Chondrocyte (in vitro differentiated cells): ENCODE data around the gene MFSD6L. TPM values are rescaled to one million over a fixed set of nuclear protein-coding genes. Genes with fewer than 3 reads are reported as not detected.

Source experiments
- DNase-seq: peaks from one replicate; pipeline ENCODE4 v3.0.0; 2021; ENCODE audit warnings: mixed read lengths, low spot score
- H3K27ac Mint-ChIP-seq: one replicate; pipeline ENCODE4 v1.8.0; 2021; ENCODE audit warnings: mild to moderate bottlenecking, moderate library complexity, mixed read lengths; ENCODE audit not compliant: unreplicated experiment
- H3K27me3 Mint-ChIP-seq: 2 replicates; pipeline ENCODE4 v1.8.0; 2021; ENCODE audit warnings: low read depth, mixed read lengths
- H3K36me3 Mint-ChIP-seq: 2 replicates; pipeline ENCODE4 v1.8.0; 2021; ENCODE audit warnings: low read depth, mixed read lengths
- H3K4me1 Mint-ChIP-seq: 2 replicates; pipeline ENCODE4 v1.8.0; 2021; ENCODE audit warnings: low read depth, mild to moderate bottlenecking, mixed read lengths
- H3K4me3 Mint-ChIP-seq: one replicate; pipeline ENCODE4 v1.8.0; 2021; ENCODE audit warnings: mild to moderate bottlenecking, moderate library complexity, mixed read lengths; ENCODE audit not compliant: unreplicated experiment
- H3K9me3 Mint-ChIP-seq: 2 replicates; pipeline ENCODE4 v1.8.0; 2021; ENCODE audit warnings: low read depth, mixed read lengths
- total RNA-seq: library from RNA; stranded (reverse); gene quantifications from 3 replicates; pipeline ENCODE4 v1.2.1, GENCODE V29; 2021
- TF ChIP-seq, protein P1 (sequence below): fragments of 200-600 bp; sonication (generic); IDR thresholded peaks from 2 replicates; pipeline ENCODE4 v1.5.0; 2021; ENCODE audit warnings: antibody characterized with exemption, mild to moderate bottlenecking, moderate library complexity

Gene MFSD6L
- total RNA-seq, 1 donor from 2014 or later: not detected

- Mint-ChIP-seq H3K36me3 (no peaks in the 10 kb centered on the region), H3K27ac (no peak overlapping the region), H3K4me1 (no peaks in the 10 kb centered on the region), H3K9me3 (peaks cover 19% of the 10 kb centered on the region), H3K27me3 (peaks cover 9% of the 10 kb centered on the region), H3K4me3 (no peak overlapping the region)
- no peak for DNase-seq
- TF ChIP-seq, protein P1, sequence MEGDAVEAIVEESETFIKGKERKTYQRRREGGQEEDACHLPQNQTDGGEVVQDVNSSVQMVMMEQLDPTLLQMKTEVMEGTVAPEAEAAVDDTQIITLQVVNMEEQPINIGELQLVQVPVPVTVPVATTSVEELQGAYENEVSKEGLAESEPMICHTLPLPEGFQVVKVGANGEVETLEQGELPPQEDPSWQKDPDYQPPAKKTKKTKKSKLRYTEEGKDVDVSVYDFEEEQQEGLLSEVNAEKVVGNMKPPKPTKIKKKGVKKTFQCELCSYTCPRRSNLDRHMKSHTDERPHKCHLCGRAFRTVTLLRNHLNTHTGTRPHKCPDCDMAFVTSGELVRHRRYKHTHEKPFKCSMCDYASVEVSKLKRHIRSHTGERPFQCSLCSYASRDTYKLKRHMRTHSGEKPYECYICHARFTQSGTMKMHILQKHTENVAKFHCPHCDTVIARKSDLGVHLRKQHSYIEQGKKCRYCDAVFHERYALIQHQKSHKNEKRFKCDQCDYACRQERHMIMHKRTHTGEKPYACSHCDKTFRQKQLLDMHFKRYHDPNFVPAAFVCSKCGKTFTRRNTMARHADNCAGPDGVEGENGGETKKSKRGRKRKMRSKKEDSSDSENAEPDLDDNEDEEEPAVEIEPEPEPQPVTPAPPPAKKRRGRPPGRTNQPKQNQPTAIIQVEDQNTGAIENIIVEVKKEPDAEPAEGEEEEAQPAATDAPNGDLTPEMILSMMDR: no peak
Measured at GRCh38 chr17:8825802-8826201, 26.6 kb upstream of the MFSD6L start.

- no peak for DNase-seq
- Mint-ChIP-seq H3K9me3 (peaks cover 19% of the 10 kb centered on the region), H3K4me3 (no peak overlapping the region), H3K4me1 (no peaks in the 10 kb centered on the region), H3K27me3 (peaks cover 24% of the 10 kb centered on the region), H3K27ac (no peak overlapping the region), H3K36me3 (no peaks in the 10 kb centered on the region)
- TF ChIP-seq, protein P1: no peak
Measured at GRCh38 chr17:8823279-8823678, 24.1 kb upstream of the MFSD6L start.

DNA sequence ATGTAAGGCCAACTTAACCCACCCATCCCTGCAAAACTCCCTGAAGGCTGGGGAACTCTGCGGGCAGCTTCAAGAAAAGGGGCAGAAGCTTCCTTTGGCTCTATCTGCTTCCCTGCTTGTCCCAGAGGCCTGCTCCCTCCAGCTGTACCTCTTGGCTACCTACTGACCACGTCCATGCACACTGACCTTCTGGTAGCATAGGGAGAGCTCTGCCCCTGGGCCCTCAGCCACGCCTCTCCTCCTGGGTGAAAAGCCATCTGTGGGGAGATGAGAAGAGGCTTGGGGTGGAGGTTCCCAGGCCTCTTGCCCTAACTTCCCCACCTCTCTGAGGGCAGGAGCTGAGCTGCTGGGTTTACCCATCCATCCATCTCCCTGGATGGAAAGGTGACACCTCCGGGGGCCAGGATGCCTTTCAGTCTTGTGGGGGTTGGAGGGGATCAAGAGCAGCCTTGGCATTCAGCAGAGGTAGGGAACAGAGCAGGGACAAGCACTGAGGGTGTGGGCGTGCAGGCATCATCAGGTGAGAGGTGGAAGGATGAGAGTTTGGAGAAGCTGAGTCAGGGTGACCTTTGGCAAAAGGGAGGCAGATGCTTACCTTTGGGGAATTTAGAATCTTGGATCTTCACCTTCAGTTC lies 23.4 kb upstream of the MFSD6L start:
- no peak for DNase-seq
- no peak overlapping the region for H3K27ac Mint-ChIP-seq
- H3K27me3 Mint-ChIP-seq: peaks cover 30% of the 10 kb centered on the region
- H3K4me1 Mint-ChIP-seq: no peaks in the 10 kb centered on the region
- H3K4me3 Mint-ChIP-seq: no peak overlapping the region
- peaks cover 19% of the 10 kb centered on the region for H3K9me3 Mint-ChIP-seq
- no peaks in the 10 kb centered on the region for H3K36me3 Mint-ChIP-seq
- TF ChIP-seq, protein P1: no peak

DNA sequence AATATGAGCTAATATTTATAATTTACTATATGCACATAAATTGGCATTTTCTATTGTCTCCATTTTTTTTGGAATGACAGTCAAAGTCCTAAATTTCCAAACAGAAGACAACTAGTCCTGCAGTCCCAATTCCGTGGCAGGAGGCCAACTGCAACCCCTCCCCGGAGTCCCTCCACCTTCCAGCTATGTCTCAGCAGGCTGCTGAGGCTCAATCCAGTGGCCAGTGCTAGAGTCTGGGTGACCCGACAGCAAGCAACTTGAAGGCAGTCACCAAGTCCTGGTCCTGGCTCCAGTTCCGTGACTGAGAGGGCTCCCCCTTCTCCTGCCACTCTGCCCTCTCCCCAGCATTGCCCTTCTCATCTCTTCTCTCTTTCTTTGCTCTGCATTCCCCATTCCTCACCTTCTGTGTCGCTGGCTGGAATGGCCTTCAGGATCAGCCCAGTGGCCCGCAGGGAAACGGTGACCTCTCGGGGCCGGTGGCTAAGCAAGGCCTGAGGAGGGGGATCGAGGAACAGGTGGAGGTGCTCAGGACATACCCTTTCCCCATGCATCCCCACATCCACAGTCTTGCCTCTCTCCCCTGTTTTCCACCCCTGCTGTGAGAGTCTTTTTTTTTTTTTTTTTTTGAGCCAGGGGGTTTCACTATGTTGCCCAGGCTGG lies 22.4 kb upstream of the MFSD6L start:
- Mint-ChIP-seq H3K4me1 (no peaks in the 10 kb centered on the region), H3K27me3 (peaks cover 27% of the 10 kb centered on the region), H3K27ac (no peak overlapping the region), H3K36me3 (no peaks in the 10 kb centered on the region), H3K4me3 (no peak overlapping the region), H3K9me3 (peaks cover 19% of the 10 kb centered on the region)
- TF ChIP-seq, protein P1: no peak
- DNase-seq: no peak

DNA sequence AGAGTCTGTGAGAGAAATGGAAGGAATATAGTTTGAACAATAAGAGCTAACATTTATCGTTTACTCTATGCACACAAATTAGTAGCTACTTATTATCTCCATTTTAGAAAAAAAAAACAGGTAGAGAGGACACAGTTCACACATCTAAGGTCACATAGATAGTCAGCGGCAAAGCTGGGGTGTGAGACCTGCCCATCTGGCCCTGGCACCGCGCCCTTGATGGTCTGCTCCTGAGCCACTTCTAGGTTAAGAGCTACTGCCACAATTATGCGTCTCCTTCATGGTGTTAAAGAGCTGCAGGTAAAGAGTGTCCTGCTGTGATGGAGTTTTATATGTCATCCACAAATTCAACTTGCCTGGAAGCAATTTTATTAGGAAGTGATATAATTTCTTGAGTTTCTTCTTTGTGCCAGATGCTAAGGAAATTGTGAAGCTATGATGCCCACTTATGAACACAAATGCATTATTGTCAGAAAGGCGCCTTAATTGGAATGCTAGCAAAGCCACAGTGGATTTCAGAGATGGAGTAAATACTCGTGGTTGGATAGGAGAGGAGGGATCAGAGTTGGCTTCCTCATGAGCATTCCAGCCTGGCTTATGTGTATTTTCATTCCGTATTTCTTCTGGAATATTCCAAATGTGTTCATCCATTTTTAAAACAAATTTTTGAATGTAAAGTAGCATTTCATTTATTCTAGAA lies 21.3 kb upstream of the MFSD6L start:
- Mint-ChIP-seq H3K27me3 (peaks cover 32% of the 10 kb centered on the region), H3K9me3 (peaks cover 18% of the 10 kb centered on the region), H3K4me3 (no peak overlapping the region), H3K27ac (no peak overlapping the region), H3K4me1 (no peaks in the 10 kb centered on the region), H3K36me3 (peaks cover under 1% of the 10 kb centered on the region)
- TF ChIP-seq, protein P1: no peak
- no peak for DNase-seq
